DLD1 (cell line): ENCODE results near the gene DHRS2.

ENCODE experiments used
- in situ Hi-C: cut with HindIII; loops from 2 replicates; pipeline ENCODE4 v1.10.0; 2017; ENCODE audit warnings: low sequenced_read_pairs

The DHRS2 gene

GRCh38 chr14:23612354-23612732 is 23.8 kb upstream of the DHRS2 start:
- in situ Hi-C loops: no loop called here

- in situ Hi-C loops: no loop called here
These were observed 23.4 kb upstream of the DHRS2 start for GRCh38 chr14:23612802-23613201.

GRCh38 chr14:23613242-23614070 is 22.7 kb upstream of the DHRS2 start:
- in situ Hi-C loops: no loop called here

GRCh38 chr14:23614395-23614828 is 21.8 kb upstream of the DHRS2 start:
- in situ Hi-C loops: no loop called here

GRCh38 chr14:23615856-23616255 is 20.3 kb upstream of the DHRS2 start:
- in situ Hi-C loops: no loop called here

- in situ Hi-C loops: no loop called here
These were observed 18.6 kb upstream of the DHRS2 start for GRCh38 chr14:23617539-23617938.

- in situ Hi-C loops: no loop called here
These were observed 17.7 kb upstream of the DHRS2 start for GRCh38 chr14:23618415-23618988.

GRCh38 chr14:23620177-23620702 is 15.9 kb upstream of the DHRS2 start:
- in situ Hi-C loops: no loop called here

GRCh38 chr14:23621204-23621931 is 14.8 kb upstream of the DHRS2 start:
- in situ Hi-C loops: no loop called here

GRCh38 chr14:23621932-23622730 is 14.0 kb upstream of the DHRS2 start:
- in situ Hi-C loops: no loop called here

- in situ Hi-C loops: no loop called here
These were observed 13.2 kb upstream of the DHRS2 start for GRCh38 chr14:23622990-23623389.

- in situ Hi-C loops: no loop called here
These were observed 12.2 kb upstream of the DHRS2 start for GRCh38 chr14:23623962-23624361.

GRCh38 chr14:23624830-23625404 is 11.2 kb upstream of the DHRS2 start:
- in situ Hi-C loops: no loop called here

- in situ Hi-C loops: no loop called here
These were observed 9.2 kb upstream of the DHRS2 start for GRCh38 chr14:23626946-23627345.

GRCh38 chr14:23627961-23628360 is 8.2 kb upstream of the DHRS2 start:
- in situ Hi-C loops: no loop called here

GRCh38 chr14:23629204-23629603 is 7.0 kb upstream of the DHRS2 start:
- in situ Hi-C loops: no loop called here

GRCh38 chr14:23629832-23630396 is 6.2 kb upstream of the DHRS2 start:
- in situ Hi-C loops: no loop called here

- in situ Hi-C loops: no loop called here
These were observed 5.5 kb upstream of the DHRS2 start for GRCh38 chr14:23630687-23631086.

GRCh38 chr14:23631234-23631633 is 4.9 kb upstream of the DHRS2 start:
- in situ Hi-C loops: no loop called here
